Measurements from ENCODE around the gene MYEOV. TPM values are rescaled to one million over a fixed set of nuclear protein-coding genes. Genes with fewer than 3 reads are reported as not detected.

MYEOV gene
- total RNA-seq, 4 donors from 2014 or later = 1.1 TPM; not detected in 3

- Histone ChIP-seq H3K27me3 (no peaks in the 10 kb centered on the region), H3K4me1 (no peaks in the 10 kb centered on the region), H3K4me3 (no peak overlapping the region), H3K9me3 (no peaks in the 10 kb centered on the region), H3K36me3 (no peaks in the 10 kb centered on the region), H3K27ac (no peak overlapping the region)
- DNase-seq = no peak
- TF ChIP-seq CTCF (IDR thresholded peaks at IDR 0.05 in 4 of 5, conservative IDR thresholded peaks at IDR 0.05 in 1 of 5) (no peak), POLR2A (IDR thresholded peaks at IDR 0.05) (no peak)
- in situ Hi-C loops (cut with MboI; ENCODE audit: low sequenced_read_pairs in 4 of 4) (no loop called here), intact Hi-C loops (cut with DNase I; ENCODE audit: low total_unique reads) (no loop called here)
- ATAC-seq = no peak
Observed at GRCh38 chr11:69270941-69271340, 23.0 kb upstream of the MYEOV start.

GRCh38 chr11:69272055-69272454 is 21.9 kb upstream of the MYEOV start:
- H3K4me3 ChIP-seq = no peak overlapping the region
- no peaks in the 10 kb centered on the region for H3K4me1 ChIP-seq
- DNase-seq = no peak
- no peaks in the 10 kb centered on the region for H3K27me3 ChIP-seq
- no peaks in the 10 kb centered on the region for H3K36me3 ChIP-seq
- H3K27ac ChIP-seq = no peak overlapping the region
- H3K9me3 ChIP-seq = no peaks in the 10 kb centered on the region
- TF ChIP-seq CTCF (IDR thresholded peaks at IDR 0.05 in 4 of 5, conservative IDR thresholded peaks at IDR 0.05 in 1 of 5) (no peak), POLR2A (IDR thresholded peaks at IDR 0.05) (no peak)
- ATAC-seq = no peak
- in situ Hi-C loops (cut with MboI; ENCODE audit: low sequenced_read_pairs in 4 of 4) = no loop called here
- intact Hi-C loops (cut with DNase I; ENCODE audit: low total_unique reads) = no loop called here

GRCh38 chr11:69272831-69273485 is 21.0 kb upstream of the MYEOV start:
- DNase-seq (no peak), ATAC-seq (no peak)
- TF ChIP-seq POLR2A (IDR thresholded peaks at IDR 0.05) (no peak), CTCF (IDR thresholded peaks at IDR 0.05 in 4 of 5, conservative IDR thresholded peaks at IDR 0.05 in 1 of 5) (no peak)
- no peaks in the 10 kb centered on the region for H3K27me3 ChIP-seq
- no peak overlapping the region for H3K4me3 ChIP-seq
- H3K4me1 ChIP-seq = peaks cover 3 to 4% of the 10 kb centered on the region in 2 donors
- no peaks in the 10 kb centered on the region for H3K9me3 ChIP-seq
- H3K36me3 ChIP-seq = no peaks in the 10 kb centered on the region
- H3K27ac ChIP-seq = no peak overlapping the region
- intact Hi-C loops (cut with DNase I; ENCODE audit: low total_unique reads) = no loop called here
- in situ Hi-C loops (cut with MboI; ENCODE audit: low sequenced_read_pairs in 4 of 4) = no loop called here

- DNase-seq = no peak
- no peaks in the 10 kb centered on the region for H3K36me3 ChIP-seq
- in situ Hi-C loops (cut with MboI; ENCODE audit: low sequenced_read_pairs in 4 of 4) (no loop called here), intact Hi-C loops (cut with DNase I; ENCODE audit: low total_unique reads) (no loop called here)
- no peak overlapping the region for H3K27ac ChIP-seq
- H3K9me3 ChIP-seq = no peaks in the 10 kb centered on the region
- TF ChIP-seq POLR2A (IDR thresholded peaks at IDR 0.05) (no peak), CTCF (IDR thresholded peaks at IDR 0.05 in 4 of 5, conservative IDR thresholded peaks at IDR 0.05 in 1 of 5) (no peak)
- no peak overlapping the region for H3K4me3 ChIP-seq
- H3K4me1 ChIP-seq = peaks cover 3 to 4% of the 10 kb centered on the region in 2 donors
- H3K27me3 ChIP-seq = no peaks in the 10 kb centered on the region
- ATAC-seq = no peak
Observed at GRCh38 chr11:69273571-69273970, 20.4 kb upstream of the MYEOV start.

Measured in gastrocnemius medialis (tissue), 4 donors.